WTC11 (cell line): ENCODE results near the gene WNT6. TPM values are rescaled to one million over a fixed set of nuclear protein-coding genes. Genes with fewer than 3 reads are reported as not detected.

Experiments used
- ATAC-seq: fragments of 200-7000 bp; cut with Tn5 transposase; 2 replicates; pipeline ENCODE4 v1.10.0; 2021; ENCODE audit warnings: mild to moderate bottlenecking, moderate library complexity
- CTCF ChIA-PET: fragments of 300-600 bp; sonication (Branson Sonifier 250); formaldehyde crosslinking; loops from one replicate; lab custom pipeline; 2021; ENCODE audit warnings: antibody characterized with exemption; lab: Charles Lee
- POLR2A ChIA-PET: fragments of 350-600 bp; sonication (Branson Sonifier 250); formaldehyde crosslinking; loops from one replicate; lab custom pipeline; 2021; ENCODE audit warnings: antibody characterized with exemption; lab: Charles Lee
- DNase-seq: peaks from one replicate; pipeline ENCODE4 v3.0.0; 2021; ENCODE audit warnings: low spot score
- H3K27ac Mint-ChIP-seq: 2 replicates; pipeline ENCODE4 v1.8.0; 2021; ENCODE audit warnings: mixed read lengths
- H3K27me3 Mint-ChIP-seq: 2 replicates; pipeline ENCODE4 v1.8.0; 2021; ENCODE audit warnings: low read depth, mild to moderate bottlenecking, moderate library complexity, mixed read lengths
- H3K36me3 Mint-ChIP-seq: 2 replicates; pipeline ENCODE4 v1.8.0; 2021; ENCODE audit warnings: mixed read lengths
- H3K4me1 Mint-ChIP-seq: 2 replicates; pipeline ENCODE4 v1.8.0; 2022; ENCODE audit warnings: mixed read lengths
- H3K4me3 Mint-ChIP-seq: 2 replicates; pipeline ENCODE4 v1.8.0; 2021; ENCODE audit warnings: mild to moderate bottlenecking, moderate library complexity, mixed read lengths
- H3K9me3 Mint-ChIP-seq: 2 replicates; pipeline ENCODE4 v1.8.0; 2021; ENCODE audit warnings: mixed read lengths
- AFF4 ChIP-seq: sonication (generic); formaldehyde crosslinking; IDR thresholded peaks from 2 replicates; pipeline ENCODE4 v1.8.1; 2023; ENCODE audit warnings: mild to moderate bottlenecking, missing genetic modification reagents, borderline replicate concordance
- ETV6 ChIP-seq: sonication (generic); formaldehyde crosslinking; IDR thresholded peaks from 2 replicates; pipeline ENCODE4 v1.8.1; 2022; ENCODE audit warnings: mild to moderate bottlenecking, missing genetic modification reagents
- FOXP1 ChIP-seq: sonication (generic); formaldehyde crosslinking; IDR thresholded peaks from 2 replicates; pipeline ENCODE4 v1.8.0; 2022; ENCODE audit warnings: missing genetic modification reagents, mild to moderate bottlenecking, moderate library complexity, borderline replicate concordance
- JUN ChIP-seq: sonication (generic); formaldehyde crosslinking; IDR thresholded peaks from 2 replicates; pipeline ENCODE4 v1.8.0; 2023; ENCODE audit warnings: mild to moderate bottlenecking, missing genetic modification reagents
- MXD4 ChIP-seq: fragments of 250-450 bp; sonication (Bioruptor Pico); IDR thresholded peaks from 2 replicates; pipeline ENCODE4 v1.8.0; 2021; ENCODE audit warnings: mild to moderate bottlenecking, moderate library complexity, borderline replicate concordance
- SP1 ChIP-seq: sonication (generic); formaldehyde crosslinking; conservative IDR thresholded peaks from 2 replicates; pipeline ENCODE4 v1.8.1; 2022; ENCODE audit warnings: missing genetic modification reagents
- TCF7 ChIP-seq: sonication (generic); formaldehyde crosslinking; IDR thresholded peaks from 2 replicates; pipeline ENCODE4 v1.8.0; 2022; ENCODE audit warnings: mild to moderate bottlenecking, low read depth, missing genetic modification reagents, moderate library complexity
- ZNF121 ChIP-seq: sonication (generic); formaldehyde crosslinking; IDR thresholded peaks from 2 replicates; pipeline ENCODE4 v1.8.0; 2023; ENCODE audit warnings: missing genetic modification reagents
- ZNF416 ChIP-seq: fragments of 250-450 bp; sonication (Bioruptor Pico); IDR thresholded peaks from 2 replicates; pipeline ENCODE4 v1.9.0; 2021; ENCODE audit warnings: mild to moderate bottlenecking, inconsistent platforms
- total RNA-seq: library from RNA; stranded (reverse); gene quantifications from 3 replicates; pipeline ENCODE4 v1.2.3, GENCODE V29; 2021
- TF ChIP-seq, protein P1 (sequence below): sonication (generic); formaldehyde crosslinking; IDR thresholded peaks from 2 replicates; pipeline ENCODE4 v1.8.0; 2023; ENCODE audit warnings: mild to moderate bottlenecking, missing genetic modification reagents
- TF ChIP-seq, protein P2 (sequence below): fragments of 200-600 bp; IDR thresholded peaks from 2 replicates; pipeline ENCODE4 v1.8.0; 2022; ENCODE audit warnings: antibody characterized with exemption
- TF ChIP-seq, protein P3 (sequence below): fragments of 250-450 bp; sonication (Bioruptor Pico); conservative IDR thresholded peaks from 2 replicates; pipeline ENCODE4 v1.9.0; 2021; ENCODE audit warnings: mild to moderate bottlenecking
- TF ChIP-seq, protein P4 (sequence below): sonication (generic); formaldehyde crosslinking; IDR thresholded peaks from 2 replicates; pipeline ENCODE4 v1.8.0; 2023; ENCODE audit warnings: missing genetic modification reagents

Gene WNT6
- total RNA-seq, 1 experiment from 2014 or later, result not detected

DNA sequence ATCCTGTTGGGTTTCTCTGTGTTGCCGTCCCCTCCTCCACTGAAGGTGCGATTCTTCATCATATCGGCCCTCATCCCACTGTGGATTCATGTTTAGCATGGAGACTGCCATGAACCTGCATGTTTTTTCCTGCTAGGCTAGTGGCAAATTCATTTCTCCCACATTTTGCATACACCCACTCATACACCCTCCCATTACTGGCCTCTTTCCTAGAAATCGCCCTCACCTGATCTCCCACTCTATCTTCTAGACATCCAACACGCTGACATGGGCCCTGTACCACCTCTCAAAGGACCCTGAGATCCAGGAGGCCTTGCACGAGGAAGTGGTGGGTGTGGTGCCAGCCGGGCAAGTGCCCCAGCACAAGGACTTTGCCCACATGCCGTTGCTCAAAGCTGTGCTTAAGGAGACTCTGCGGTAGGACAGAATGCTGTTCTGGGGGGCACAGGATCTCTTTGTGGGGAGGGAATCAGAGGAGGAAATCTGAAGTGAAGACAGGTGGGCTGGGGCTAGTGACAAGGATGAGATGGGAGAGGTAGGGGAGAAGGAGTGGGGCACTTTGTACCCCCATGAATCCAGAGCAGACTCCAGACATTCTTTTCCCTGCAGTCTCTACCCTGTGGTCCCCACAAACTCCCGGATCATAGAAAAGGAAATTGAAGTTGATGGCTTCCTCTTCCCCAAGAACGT is 45.7 kb upstream of the WNT6 start:
- ChIA-PET POLR2A (no interaction called here), CTCF (interaction anchor here (0.6 to 1.3 kb wide), 2 partner anchors 166 to 520 kb away, joined by 3 to 6 read pairs; no protein-coding TSS in a partner anchor)

GRCh38 chr2:218814540-218815243 is 44.9 kb upstream of the WNT6 start:
- no peaks in the 10 kb centered on the region for H3K9me3 Mint-ChIP-seq
- POLR2A ChIA-PET, result no interaction called here
- no peaks in the 10 kb centered on the region for H3K4me1 Mint-ChIP-seq
- H3K27me3 Mint-ChIP-seq, result no peaks in the 10 kb centered on the region
- CTCF ChIA-PET, result interaction anchor here (0.6 to 1.3 kb wide), 2 partner anchors 165 to 521 kb away, joined by 3 to 6 read pairs; no protein-coding TSS in a partner anchor
- no peak overlapping the region for H3K27ac Mint-ChIP-seq
- ATAC-seq (no peak), DNase-seq (no peak)
- no peaks in the 10 kb centered on the region for H3K36me3 Mint-ChIP-seq
- no peak for TF ChIP-seq ZNF416 (CRISPR knock-in tag)
- TF ChIP-seq, protein P1, sequence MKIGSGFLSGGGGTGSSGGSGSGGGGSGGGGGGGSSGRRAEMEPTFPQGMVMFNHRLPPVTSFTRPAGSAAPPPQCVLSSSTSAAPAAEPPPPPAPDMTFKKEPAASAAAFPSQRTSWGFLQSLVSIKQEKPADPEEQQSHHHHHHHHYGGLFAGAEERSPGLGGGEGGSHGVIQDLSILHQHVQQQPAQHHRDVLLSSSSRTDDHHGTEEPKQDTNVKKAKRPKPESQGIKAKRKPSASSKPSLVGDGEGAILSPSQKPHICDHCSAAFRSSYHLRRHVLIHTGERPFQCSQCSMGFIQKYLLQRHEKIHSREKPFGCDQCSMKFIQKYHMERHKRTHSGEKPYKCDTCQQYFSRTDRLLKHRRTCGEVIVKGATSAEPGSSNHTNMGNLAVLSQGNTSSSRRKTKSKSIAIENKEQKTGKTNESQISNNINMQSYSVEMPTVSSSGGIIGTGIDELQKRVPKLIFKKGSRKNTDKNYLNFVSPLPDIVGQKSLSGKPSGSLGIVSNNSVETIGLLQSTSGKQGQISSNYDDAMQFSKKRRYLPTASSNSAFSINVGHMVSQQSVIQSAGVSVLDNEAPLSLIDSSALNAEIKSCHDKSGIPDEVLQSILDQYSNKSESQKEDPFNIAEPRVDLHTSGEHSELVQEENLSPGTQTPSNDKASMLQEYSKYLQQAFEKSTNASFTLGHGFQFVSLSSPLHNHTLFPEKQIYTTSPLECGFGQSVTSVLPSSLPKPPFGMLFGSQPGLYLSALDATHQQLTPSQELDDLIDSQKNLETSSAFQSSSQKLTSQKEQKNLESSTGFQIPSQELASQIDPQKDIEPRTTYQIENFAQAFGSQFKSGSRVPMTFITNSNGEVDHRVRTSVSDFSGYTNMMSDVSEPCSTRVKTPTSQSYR (CRISPR knock-in tag), result no peak
- TF ChIP-seq TCF7 (CRISPR knock-in tag), result no peak
- no peak for TF ChIP-seq FOXP1 (CRISPR knock-in tag)
- no peak overlapping the region for H3K4me3 Mint-ChIP-seq

More for the DNA sequence above, 45.7 kb upstream of the WNT6 start:
- no peaks in the 10 kb centered on the region for H3K36me3 Mint-ChIP-seq
- DNase-seq (no peak), ATAC-seq (no peak)
- no peak for TF ChIP-seq JUN (CRISPR knock-in tag)
- TF ChIP-seq, protein P2, sequence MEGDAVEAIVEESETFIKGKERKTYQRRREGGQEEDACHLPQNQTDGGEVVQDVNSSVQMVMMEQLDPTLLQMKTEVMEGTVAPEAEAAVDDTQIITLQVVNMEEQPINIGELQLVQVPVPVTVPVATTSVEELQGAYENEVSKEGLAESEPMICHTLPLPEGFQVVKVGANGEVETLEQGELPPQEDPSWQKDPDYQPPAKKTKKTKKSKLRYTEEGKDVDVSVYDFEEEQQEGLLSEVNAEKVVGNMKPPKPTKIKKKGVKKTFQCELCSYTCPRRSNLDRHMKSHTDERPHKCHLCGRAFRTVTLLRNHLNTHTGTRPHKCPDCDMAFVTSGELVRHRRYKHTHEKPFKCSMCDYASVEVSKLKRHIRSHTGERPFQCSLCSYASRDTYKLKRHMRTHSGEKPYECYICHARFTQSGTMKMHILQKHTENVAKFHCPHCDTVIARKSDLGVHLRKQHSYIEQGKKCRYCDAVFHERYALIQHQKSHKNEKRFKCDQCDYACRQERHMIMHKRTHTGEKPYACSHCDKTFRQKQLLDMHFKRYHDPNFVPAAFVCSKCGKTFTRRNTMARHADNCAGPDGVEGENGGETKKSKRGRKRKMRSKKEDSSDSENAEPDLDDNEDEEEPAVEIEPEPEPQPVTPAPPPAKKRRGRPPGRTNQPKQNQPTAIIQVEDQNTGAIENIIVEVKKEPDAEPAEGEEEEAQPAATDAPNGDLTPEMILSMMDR, result no peak
- no peak for TF ChIP-seq AFF4 (CRISPR knock-in tag)
- TF ChIP-seq MXD4, result no peak
- TF ChIP-seq SP1 (CRISPR knock-in tag), result no peak
- TF ChIP-seq ZNF121 (CRISPR knock-in tag), result no peak
- TF ChIP-seq, protein P3, sequence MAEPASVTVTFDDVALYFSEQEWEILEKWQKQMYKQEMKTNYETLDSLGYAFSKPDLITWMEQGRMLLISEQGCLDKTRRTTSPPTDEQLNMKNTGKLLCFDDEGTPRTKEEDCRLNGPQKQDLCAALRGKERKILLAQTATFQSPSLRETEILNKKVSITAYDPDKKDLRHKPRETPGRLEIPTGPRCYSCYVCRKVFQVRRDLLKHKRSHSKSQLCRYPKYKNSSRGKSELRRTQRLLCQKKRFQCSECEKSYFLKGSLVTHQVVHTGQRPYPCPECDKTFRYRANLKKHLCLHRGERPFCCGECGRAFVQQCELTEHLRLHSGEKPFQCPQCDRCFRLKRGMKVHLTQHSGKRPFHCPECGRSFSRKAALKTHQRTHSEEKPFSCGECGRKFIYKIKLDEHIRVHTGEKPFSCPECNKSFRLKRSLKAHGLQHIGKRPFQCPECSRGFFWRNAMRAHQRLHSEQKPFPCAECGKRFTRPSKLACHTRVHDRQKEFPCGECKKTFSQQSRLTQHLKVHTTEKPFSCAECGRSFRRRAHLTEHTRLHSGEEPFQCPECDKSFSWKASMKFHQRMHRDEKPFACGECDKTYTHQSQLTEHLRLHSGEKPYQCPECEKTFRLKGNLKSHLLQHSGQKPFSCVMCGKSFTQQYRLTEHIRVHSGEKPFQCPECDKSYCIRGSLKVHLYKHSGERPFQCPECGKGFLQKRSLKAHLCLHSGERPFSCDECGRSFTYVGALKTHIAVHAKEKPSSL, result no peak
- no peak for TF ChIP-seq ETV6 (CRISPR knock-in tag)
- TF ChIP-seq, protein P4, sequence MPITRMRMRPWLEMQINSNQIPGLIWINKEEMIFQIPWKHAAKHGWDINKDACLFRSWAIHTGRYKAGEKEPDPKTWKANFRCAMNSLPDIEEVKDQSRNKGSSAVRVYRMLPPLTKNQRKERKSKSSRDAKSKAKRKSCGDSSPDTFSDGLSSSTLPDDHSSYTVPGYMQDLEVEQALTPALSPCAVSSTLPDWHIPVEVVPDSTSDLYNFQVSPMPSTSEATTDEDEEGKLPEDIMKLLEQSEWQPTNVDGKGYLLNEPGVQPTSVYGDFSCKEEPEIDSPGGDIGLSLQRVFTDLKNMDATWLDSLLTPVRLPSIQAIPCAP (CRISPR knock-in tag), result no peak
- no peaks in the 10 kb centered on the region for H3K27me3 Mint-ChIP-seq
- H3K4me3 Mint-ChIP-seq, result no peak overlapping the region
- no peaks in the 10 kb centered on the region for H3K4me1 Mint-ChIP-seq
- no peaks in the 10 kb centered on the region for H3K9me3 Mint-ChIP-seq
- no peak overlapping the region for H3K27ac Mint-ChIP-seq
